Measurements from ENCODE around the gene CSGALNACT2.

Gene CSGALNACT2, protein sequence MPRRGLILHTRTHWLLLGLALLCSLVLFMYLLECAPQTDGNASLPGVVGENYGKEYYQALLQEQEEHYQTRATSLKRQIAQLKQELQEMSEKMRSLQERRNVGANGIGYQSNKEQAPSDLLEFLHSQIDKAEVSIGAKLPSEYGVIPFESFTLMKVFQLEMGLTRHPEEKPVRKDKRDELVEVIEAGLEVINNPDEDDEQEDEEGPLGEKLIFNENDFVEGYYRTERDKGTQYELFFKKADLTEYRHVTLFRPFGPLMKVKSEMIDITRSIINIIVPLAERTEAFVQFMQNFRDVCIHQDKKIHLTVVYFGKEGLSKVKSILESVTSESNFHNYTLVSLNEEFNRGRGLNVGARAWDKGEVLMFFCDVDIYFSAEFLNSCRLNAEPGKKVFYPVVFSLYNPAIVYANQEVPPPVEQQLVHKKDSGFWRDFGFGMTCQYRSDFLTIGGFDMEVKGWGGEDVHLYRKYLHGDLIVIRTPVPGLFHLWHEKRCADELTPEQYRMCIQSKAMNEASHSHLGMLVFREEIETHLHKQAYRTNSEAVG

DNA sequence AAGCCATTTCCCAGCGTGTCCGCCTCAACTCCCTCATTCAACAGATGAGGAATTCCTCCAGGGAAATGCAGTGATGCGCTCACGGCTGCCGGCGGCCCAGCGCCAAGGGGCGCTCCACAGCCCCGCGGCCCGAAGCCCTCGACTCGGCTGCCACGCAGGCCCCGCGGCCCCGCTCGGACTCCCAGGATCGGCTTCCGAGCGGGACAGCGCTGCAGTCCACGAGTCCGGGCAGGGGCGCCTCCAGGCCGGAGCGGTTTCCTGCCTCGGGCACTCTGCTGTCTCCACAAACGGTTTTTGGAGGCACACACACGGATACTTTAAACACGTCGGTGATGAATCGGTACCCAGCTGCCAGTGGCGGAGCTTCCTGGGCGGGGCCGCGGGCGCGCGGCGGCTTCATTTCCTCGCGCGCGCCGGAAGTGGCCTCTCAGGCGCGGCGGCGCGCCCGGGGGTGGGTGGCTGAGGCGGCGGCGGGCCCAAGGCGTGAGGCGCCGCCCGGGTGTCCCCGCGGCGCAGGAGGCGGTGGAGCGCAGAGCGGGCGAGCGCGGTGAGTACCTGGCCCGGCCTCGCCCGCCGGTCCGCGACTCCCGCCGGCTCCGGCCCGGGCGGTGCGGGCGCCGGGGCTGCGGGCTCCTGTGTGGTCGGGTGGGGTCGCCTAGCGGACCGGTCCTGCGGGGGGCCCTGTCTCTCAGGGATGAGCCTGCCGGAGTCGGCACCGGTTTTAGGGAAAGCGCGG is at the start of gene CSGALNACT2:
CSGALNACT2 (plus strand) TSS at position 425 of the 736 bp plus-strand sequence. CDS start 16,705 bp downstream, outside the sequence.
- TF ChIP-seq, protein P1, sequence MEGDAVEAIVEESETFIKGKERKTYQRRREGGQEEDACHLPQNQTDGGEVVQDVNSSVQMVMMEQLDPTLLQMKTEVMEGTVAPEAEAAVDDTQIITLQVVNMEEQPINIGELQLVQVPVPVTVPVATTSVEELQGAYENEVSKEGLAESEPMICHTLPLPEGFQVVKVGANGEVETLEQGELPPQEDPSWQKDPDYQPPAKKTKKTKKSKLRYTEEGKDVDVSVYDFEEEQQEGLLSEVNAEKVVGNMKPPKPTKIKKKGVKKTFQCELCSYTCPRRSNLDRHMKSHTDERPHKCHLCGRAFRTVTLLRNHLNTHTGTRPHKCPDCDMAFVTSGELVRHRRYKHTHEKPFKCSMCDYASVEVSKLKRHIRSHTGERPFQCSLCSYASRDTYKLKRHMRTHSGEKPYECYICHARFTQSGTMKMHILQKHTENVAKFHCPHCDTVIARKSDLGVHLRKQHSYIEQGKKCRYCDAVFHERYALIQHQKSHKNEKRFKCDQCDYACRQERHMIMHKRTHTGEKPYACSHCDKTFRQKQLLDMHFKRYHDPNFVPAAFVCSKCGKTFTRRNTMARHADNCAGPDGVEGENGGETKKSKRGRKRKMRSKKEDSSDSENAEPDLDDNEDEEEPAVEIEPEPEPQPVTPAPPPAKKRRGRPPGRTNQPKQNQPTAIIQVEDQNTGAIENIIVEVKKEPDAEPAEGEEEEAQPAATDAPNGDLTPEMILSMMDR (conservative IDR thresholded peaks at IDR 0.05; ENCODE audit: low read length), result no peak
- peak within 1 kb of the TSS; percentile 89 for H3K4me3 ChIP-seq (ENCODE audit: low read length)
- DNase-seq (ENCODE audit: low read depth), result peak; percentile 88

DNA sequence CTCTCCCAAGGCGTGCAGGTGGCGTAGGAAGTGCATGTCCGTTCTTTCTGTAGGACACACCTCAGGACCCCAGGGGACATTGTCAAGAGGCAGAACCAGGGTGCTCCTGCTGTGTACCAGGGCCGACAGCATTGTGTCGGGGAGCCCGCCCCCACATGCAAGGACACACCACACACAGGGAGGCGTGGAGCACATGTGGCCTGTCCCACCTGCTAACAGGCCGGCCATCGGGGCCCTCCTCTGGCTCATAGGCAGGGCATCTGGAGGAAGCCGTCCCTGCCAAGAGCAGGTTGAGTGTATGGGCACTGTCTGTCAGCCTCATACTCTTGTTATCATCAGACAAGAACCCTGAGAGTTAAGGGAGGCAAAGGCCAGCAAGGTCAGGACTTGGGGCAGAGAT is 48.7 kb upstream of the CSGALNACT2 start:
- H3K4me3 ChIP-seq (ENCODE audit: low read length), result no peak overlapping the region
- TF ChIP-seq, protein P1 (conservative IDR thresholded peaks at IDR 0.05; ENCODE audit: low read length), result no peak
- no peak for DNase-seq (ENCODE audit: low read depth)

DNA sequence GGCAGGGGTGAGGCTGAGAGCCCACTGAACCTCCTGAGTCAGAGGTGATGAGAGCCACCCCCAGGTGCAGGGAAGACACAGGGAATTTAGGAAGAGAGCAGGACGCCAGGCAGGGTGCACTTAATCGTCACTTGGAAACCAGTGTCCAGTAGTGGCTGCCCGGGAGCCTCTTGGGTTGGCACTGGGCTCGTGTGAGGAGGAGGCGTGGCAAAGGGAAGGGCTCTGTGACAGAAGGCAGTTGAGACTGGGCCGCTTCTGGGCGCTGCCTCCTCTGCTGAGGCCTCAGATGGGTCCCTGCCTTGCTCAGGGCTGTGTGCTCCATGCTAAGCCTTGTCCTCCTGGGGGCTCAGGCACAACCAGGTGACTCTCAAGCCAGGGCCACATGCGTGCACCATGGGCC is 48.1 kb upstream of the CSGALNACT2 start:
- DNase-seq (ENCODE audit: low read depth), result no peak
- no peak overlapping the region for H3K4me3 ChIP-seq (ENCODE audit: low read length)
- TF ChIP-seq, protein P1 (conservative IDR thresholded peaks at IDR 0.05; ENCODE audit: low read length), result no peak

DNA sequence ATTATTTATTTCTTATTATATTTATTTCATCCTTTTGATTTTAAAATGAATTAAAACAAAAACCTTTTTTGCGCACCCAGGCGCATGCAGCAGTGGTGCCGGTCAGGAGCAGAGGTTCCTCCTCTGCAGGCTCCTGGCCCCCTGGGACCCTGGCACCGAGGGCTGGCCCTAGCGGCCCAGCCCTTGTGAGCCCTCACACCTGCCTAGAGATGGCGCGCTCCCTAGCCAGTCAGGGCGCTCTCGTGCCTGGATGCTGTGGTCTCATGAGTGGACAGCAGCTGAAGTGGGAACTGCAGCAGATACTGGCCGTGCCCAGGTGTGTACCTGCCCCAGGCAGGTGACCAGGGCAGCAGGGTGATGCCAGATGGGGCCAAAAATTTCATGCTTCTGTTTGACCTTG is 47.6 kb upstream of the CSGALNACT2 start:
- TF ChIP-seq, protein P1 (conservative IDR thresholded peaks at IDR 0.05; ENCODE audit: low read length), result no peak
- H3K4me3 ChIP-seq (ENCODE audit: low read length), result no peak overlapping the region
- DNase-seq (ENCODE audit: low read depth), result no peak

DNA sequence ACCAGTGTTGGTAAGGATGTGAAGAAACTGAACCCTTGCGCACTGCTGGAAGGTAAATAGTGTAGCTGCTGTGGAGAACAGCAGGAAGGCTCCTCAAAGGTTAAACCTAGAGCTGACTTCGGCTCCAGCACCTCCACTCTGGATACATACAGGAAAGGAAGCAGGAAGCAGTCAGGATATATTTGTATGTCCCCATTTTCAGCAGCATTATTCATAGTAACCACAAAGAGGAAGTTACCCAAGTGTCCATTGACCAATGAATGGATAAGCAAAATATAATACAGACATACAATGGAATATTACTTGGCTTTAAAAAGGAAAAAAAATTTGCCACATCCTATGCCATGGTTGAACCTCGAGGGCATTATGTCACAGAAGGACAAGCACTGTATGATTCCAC is 46.4 kb upstream of the CSGALNACT2 start:
- TF ChIP-seq, protein P1 (conservative IDR thresholded peaks at IDR 0.05; ENCODE audit: low read length), result no peak
- no peak overlapping the region for H3K4me3 ChIP-seq (ENCODE audit: low read length)
- DNase-seq (ENCODE audit: low read depth), result no peak

DNA sequence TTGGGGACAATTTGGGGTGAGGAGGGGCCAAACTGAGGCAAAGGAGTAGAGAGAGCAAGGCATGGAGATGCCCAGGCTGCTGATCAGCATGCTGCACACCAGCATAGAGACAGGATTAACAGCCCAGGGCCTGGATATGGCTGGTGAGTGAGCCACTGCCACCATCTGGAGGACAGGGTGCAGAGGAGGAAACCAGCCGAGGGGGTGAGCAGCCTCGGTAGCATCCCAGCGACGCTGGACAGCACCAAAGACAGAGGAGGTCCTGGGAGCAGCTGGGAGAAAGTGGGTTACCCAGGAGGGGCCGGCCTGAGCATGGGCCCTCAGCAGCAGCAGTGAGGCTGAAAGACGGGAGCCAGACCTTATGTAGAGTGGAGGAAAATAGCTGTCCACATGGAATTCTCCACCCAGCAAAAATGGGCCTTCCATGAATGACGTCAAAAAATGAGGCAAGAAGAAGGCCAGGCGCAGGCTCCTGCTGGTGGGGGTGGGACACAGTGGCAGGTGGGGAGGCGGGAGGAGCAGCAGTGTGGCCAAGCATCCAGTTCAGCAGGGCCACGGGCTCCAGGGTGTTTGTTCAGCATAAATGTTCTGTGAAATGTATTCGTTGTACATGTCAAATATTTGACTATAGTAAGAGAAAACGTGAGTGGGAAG is 44.7 kb upstream of the CSGALNACT2 start:
- no peak for DNase-seq (ENCODE audit: low read depth)
- TF ChIP-seq, protein P1 (conservative IDR thresholded peaks at IDR 0.05; ENCODE audit: low read length), result no peak

More for the DNA sequence above, 44.7 kb upstream of the CSGALNACT2 start:
- no peak overlapping the region for H3K4me3 ChIP-seq (ENCODE audit: low read length)

All from AG10803 (cell line).